ENCODE results near the gene STC2.
A peak's percentile ranks its signal among the peaks of the same experiment; 100 is the strongest.
"Not testable (repeated sequence)": the region's sequence is repeated elsewhere in the genome, so short reads cannot be mapped to it uniquely, and the experiment has no call there.

STC2 gene

DNA sequence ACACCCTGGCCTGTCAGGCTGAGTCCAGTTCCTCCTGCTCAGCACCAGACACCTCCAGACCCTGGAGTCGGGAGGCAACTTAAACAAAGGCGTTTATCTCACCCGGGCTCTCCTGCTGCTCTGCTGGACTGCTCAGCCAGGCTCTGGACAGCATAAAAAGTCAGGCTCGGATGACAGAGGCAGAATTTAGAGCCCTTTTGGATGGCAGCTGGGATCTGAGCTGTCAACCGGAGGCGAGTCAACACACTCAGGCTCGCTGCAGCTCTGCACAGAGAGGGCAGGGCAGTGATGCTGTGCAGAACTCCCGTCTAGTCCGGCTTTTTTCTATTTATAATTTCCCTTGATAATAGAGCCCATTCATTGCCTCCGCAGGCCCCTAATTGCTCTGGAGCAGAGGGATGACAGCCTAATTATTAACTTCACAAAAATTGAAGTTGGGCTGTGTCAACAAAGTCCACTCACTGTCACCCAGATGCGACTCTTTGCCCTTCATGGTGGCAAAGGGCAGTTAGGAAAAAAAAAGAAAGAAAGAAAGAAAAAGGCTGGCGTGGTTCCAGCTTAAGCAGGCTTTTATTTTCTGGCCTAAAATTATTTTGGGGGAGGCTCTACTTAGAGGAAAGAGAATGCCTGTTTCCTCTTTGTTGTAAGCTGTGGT is 37.6 kb downstream of the STC2 start:
- DNase-seq (ENCODE audit: extremely low read depth, low read depth): no peak
- TF ChIP-seq, protein P1, sequence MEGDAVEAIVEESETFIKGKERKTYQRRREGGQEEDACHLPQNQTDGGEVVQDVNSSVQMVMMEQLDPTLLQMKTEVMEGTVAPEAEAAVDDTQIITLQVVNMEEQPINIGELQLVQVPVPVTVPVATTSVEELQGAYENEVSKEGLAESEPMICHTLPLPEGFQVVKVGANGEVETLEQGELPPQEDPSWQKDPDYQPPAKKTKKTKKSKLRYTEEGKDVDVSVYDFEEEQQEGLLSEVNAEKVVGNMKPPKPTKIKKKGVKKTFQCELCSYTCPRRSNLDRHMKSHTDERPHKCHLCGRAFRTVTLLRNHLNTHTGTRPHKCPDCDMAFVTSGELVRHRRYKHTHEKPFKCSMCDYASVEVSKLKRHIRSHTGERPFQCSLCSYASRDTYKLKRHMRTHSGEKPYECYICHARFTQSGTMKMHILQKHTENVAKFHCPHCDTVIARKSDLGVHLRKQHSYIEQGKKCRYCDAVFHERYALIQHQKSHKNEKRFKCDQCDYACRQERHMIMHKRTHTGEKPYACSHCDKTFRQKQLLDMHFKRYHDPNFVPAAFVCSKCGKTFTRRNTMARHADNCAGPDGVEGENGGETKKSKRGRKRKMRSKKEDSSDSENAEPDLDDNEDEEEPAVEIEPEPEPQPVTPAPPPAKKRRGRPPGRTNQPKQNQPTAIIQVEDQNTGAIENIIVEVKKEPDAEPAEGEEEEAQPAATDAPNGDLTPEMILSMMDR (IDR thresholded peaks at IDR 0.05; ENCODE audit: low read depth, low read length): no peak

- DNase-seq (ENCODE audit: extremely low read depth, low read depth): no peak
- TF ChIP-seq, protein P1 (IDR thresholded peaks at IDR 0.05; ENCODE audit: low read depth, low read length): no peak
Measured at GRCh38 chr5:173289372-173289771, 38.8 kb downstream of the STC2 start.

DNA sequence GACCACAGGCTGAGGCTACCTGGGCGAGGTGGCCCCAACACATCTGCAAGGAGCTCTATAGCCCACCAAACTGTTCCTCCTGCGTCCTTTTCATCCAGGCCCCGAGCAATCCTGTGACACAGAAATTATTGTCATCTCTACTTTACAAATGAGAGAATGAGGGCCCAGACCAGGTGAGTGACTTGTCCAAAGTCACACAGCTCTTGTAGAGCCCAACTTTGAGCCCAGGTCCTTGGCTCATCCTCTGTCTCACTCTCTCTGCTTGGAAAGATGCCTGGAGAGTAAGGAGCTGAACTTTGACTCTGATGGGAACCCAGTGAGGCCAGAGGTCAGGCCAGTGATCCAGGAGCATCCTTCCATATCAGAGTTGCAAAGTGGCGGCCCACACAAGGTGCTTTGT is 39.6 kb downstream of the STC2 start:
- DNase-seq (ENCODE audit: extremely low read depth, low read depth): no peak

GRCh38 chr5:173287086-173287485 is 41.1 kb downstream of the STC2 start:
- no peak for DNase-seq (ENCODE audit: extremely low read depth, low read depth)
- TF ChIP-seq, protein P1 (IDR thresholded peaks at IDR 0.05; ENCODE audit: low read depth, low read length): no peak

More for the DNA sequence above, 39.6 kb downstream of the STC2 start:
- TF ChIP-seq, protein P1 (IDR thresholded peaks at IDR 0.05; ENCODE audit: low read depth, low read length): no peak

DNA sequence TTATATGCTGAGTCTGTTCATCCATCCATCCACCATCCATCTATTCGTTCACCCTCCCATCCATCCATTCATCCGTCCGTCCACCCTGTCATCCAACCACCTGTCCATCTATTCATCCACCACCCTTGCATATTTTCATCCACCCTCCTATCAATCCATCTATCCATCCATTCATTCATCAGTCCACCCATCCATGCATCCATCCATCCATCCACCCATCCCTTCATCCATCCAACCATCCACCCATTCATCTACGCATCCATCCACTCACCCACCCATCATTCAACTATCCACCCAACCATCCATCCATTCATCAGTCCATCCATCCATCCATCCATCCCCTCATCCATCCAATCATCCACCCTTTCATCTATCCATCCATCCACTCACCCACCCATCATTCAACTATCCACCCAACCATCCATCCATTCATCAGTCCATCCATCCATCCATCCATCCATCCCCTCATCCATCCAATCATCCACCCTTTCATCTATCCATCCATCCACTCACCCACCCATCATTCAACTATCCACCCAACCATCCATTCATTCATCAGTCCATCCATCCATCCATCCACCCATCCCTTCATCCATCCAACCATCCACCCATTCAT is 43.8 kb downstream of the STC2 start:
- not testable (repeated sequence) for DNase-seq (ENCODE audit: extremely low read depth, low read depth)

GRCh38 chr5:173283318-173284288 is 44.6 kb downstream of the STC2 start:
- TF ChIP-seq, protein P1 (IDR thresholded peaks at IDR 0.05; ENCODE audit: low read depth, low read length): peak; percentile 68
- DNase-seq (ENCODE audit: extremely low read depth, low read depth): no peak

- TF ChIP-seq, protein P1 (IDR thresholded peaks at IDR 0.05; ENCODE audit: low read depth, low read length): no peak
- DNase-seq (ENCODE audit: extremely low read depth, low read depth): no peak
Measured at GRCh38 chr5:173282916-173283315, 45.3 kb downstream of the STC2 start.

Measured in AG09319 (cell line).